Prostate gland (tissue), 2 donors: ENCODE results near the gene SHFL.

Source experiments
- CTCF ChIP-seq, 4 experiments: fragments of 200-600 bp in 2 of 4; fragments of 450-650 bp in 2 of 4; sonication (generic) in 2 of 4; IDR thresholded peaks; 1 replicate in 3 of 4; 2 replicates in 1 of 4; pipeline ENCODE4 v1.5.1; 2016 to 2019; ENCODE audit warnings: antibody characterized with exemption in 4 of 4, mild to moderate bottlenecking in 2 of 4, moderate library complexity in 2 of 4
- POLR2A ChIP-seq: fragments of 450-650 bp; IDR thresholded peaks from one replicate; pipeline ENCODE4 v1.6.1; 2016; ENCODE audit warnings: antibody characterized with exemption, mild to moderate bottlenecking
- POLR2AphosphoS5 ChIP-seq: sonication (generic); formaldehyde crosslinking; IDR thresholded peaks from one replicate; pipeline ENCODE4 v1.6.1; 2017; ENCODE audit warnings: antibody characterized with exemption

- TF ChIP-seq POLR2A (no peak), CTCF (IDR thresholded peaks at IDR 0.05) (no peak), POLR2AphosphoS5 (no peak)
Observed at GRCh38 chr19:10076535-10076934, 9.6 kb upstream of the SHFL start.
